ENCODE results near the gene RNF213. TPM values are rescaled to one million over a fixed set of nuclear protein-coding genes. Genes with fewer than 3 reads are reported as not detected.
"Not testable (repeated sequence)": the region's sequence is repeated elsewhere in the genome, so short reads cannot be mapped to it uniquely, and the experiment has no call there.

RNF213 gene
- total RNA-seq, 1 donor from 2014 or later = 120 TPM

- Mint-ChIP-seq H3K36me3 (ENCODE audit: low read depth, unreplicated experiment) (peaks cover 21% of the 10 kb centered on the region), H3K27ac (ENCODE audit: unreplicated experiment) (peak overlapping the region; percentile 72), H3K27me3 (ENCODE audit: low read depth, unreplicated experiment) (no peaks in the 10 kb centered on the region), H3K9me3 (ENCODE audit: unreplicated experiment) (peaks cover 3% of the 10 kb centered on the region), H3K4me3 (ENCODE audit: unreplicated experiment) (peak overlapping the region; percentile 20), H3K4me1 (ENCODE audit: low read depth, unreplicated experiment) (peaks cover 3% of the 10 kb centered on the region)
- H3K27ac ChIP-seq (ENCODE audit: low read depth, low read length) = no peak overlapping the region
- H2AFZ ChIP-seq (ENCODE audit: low read depth, low read length) = no peak overlapping the region
- H3K4me3 ChIP-seq (ENCODE audit: insufficient read depth, low read depth, low read length) = no peak overlapping the region
- no peak overlapping the region for H3K4me2 ChIP-seq (ENCODE audit: low read length)
- no peak for DNase-seq (ENCODE audit: low read depth)
- no peak for FAIRE-seq
- peaks cover 2% of the 10 kb centered on the region for H3K4me1 ChIP-seq (ENCODE audit: insufficient read depth, low read length)
- H3K79me2 ChIP-seq (ENCODE audit: insufficient read depth, low read length) = no peaks in the 10 kb centered on the region
- no peaks in the 10 kb centered on the region for H3K36me3 ChIP-seq (ENCODE audit: insufficient read depth, low read length)
- H3K9me3 ChIP-seq (ENCODE audit: insufficient read depth, low read depth, low read length) = no peaks in the 10 kb centered on the region
- H3K9ac ChIP-seq (ENCODE audit: low read length) = no peak overlapping the region
- TF ChIP-seq CTCF (IDR thresholded peaks at IDR 0.05; ENCODE audit: insufficient read depth, low read depth, low read length) = no peak
- TF ChIP-seq EZH2 (IDR thresholded peaks at IDR 0.05; ENCODE audit: insufficient read depth, low read length) = no peak
- H4K20me1 ChIP-seq (ENCODE audit: insufficient read depth, low read length) = peaks cover 27% of the 10 kb centered on the region
- no peaks in the 10 kb centered on the region for H3K27me3 ChIP-seq (ENCODE audit: insufficient read depth, low read length)
Observed at GRCh38 chr17:80274331-80274730, 13.7 kb downstream of the RNF213 start.

- no peak for TF ChIP-seq EZH2 (IDR thresholded peaks at IDR 0.05; ENCODE audit: insufficient read depth, low read length)
- TF ChIP-seq CTCF (IDR thresholded peaks at IDR 0.05; ENCODE audit: insufficient read depth, low read depth, low read length) = no peak
- H4K20me1 ChIP-seq (ENCODE audit: insufficient read depth, low read length) = peaks cover 27% of the 10 kb centered on the region
- Mint-ChIP-seq H3K4me3 (ENCODE audit: unreplicated experiment) (no peak overlapping the region), H3K36me3 (ENCODE audit: low read depth, unreplicated experiment) (peaks cover 21% of the 10 kb centered on the region), H3K27me3 (ENCODE audit: low read depth, unreplicated experiment) (no peaks in the 10 kb centered on the region), H3K4me1 (ENCODE audit: low read depth, unreplicated experiment) (peaks cover 6% of the 10 kb centered on the region), H3K9me3 (ENCODE audit: unreplicated experiment) (peaks cover 3% of the 10 kb centered on the region), H3K27ac (ENCODE audit: unreplicated experiment) (no peak overlapping the region)
- H2AFZ ChIP-seq (ENCODE audit: low read depth, low read length) = no peak overlapping the region
- no peaks in the 10 kb centered on the region for H3K79me2 ChIP-seq (ENCODE audit: insufficient read depth, low read length)
- FAIRE-seq (no peak), DNase-seq (ENCODE audit: low read depth) (no peak)
- no peak overlapping the region for H3K4me3 ChIP-seq (ENCODE audit: insufficient read depth, low read depth, low read length)
- H3K27ac ChIP-seq (ENCODE audit: low read depth, low read length) = no peak overlapping the region
- peaks cover 2% of the 10 kb centered on the region for H3K4me1 ChIP-seq (ENCODE audit: insufficient read depth, low read length)
- no peaks in the 10 kb centered on the region for H3K27me3 ChIP-seq (ENCODE audit: insufficient read depth, low read length)
- no peaks in the 10 kb centered on the region for H3K36me3 ChIP-seq (ENCODE audit: insufficient read depth, low read length)
- no peak overlapping the region for H3K9ac ChIP-seq (ENCODE audit: low read length)
- no peaks in the 10 kb centered on the region for H3K9me3 ChIP-seq (ENCODE audit: insufficient read depth, low read depth, low read length)
- no peak overlapping the region for H3K4me2 ChIP-seq (ENCODE audit: low read length)
Observed at GRCh38 chr17:80274871-80275449, 14.3 kb downstream of the RNF213 start.

GRCh38 chr17:80275857-80276256 is 15.2 kb downstream of the RNF213 start:
- H3K79me2 ChIP-seq (ENCODE audit: insufficient read depth, low read length); H3K9me3 ChIP-seq (ENCODE audit: insufficient read depth, low read depth, low read length); H3K4me3 ChIP-seq (ENCODE audit: insufficient read depth, low read depth, low read length); H3K27me3 ChIP-seq (ENCODE audit: insufficient read depth, low read length); H3K27me3 Mint-ChIP-seq (ENCODE audit: low read depth, unreplicated experiment); H3K27ac Mint-ChIP-seq (ENCODE audit: unreplicated experiment); H3K27ac ChIP-seq (ENCODE audit: low read depth, low read length); H2AFZ ChIP-seq (ENCODE audit: low read depth, low read length); H3K36me3 ChIP-seq (ENCODE audit: insufficient read depth, low read length); H3K4me1 ChIP-seq (ENCODE audit: insufficient read depth, low read length); FAIRE-seq; H3K4me2 ChIP-seq (ENCODE audit: low read length); H3K9ac ChIP-seq (ENCODE audit: low read length); H3K9me3 Mint-ChIP-seq (ENCODE audit: unreplicated experiment); DNase-seq (ENCODE audit: low read depth); H3K4me3 Mint-ChIP-seq (ENCODE audit: unreplicated experiment); H3K4me1 Mint-ChIP-seq (ENCODE audit: low read depth, unreplicated experiment): not testable (repeated sequence)
- H4K20me1 ChIP-seq (ENCODE audit: insufficient read depth, low read length) = peaks cover 32% of the 10 kb centered on the region
- H3K36me3 Mint-ChIP-seq (ENCODE audit: low read depth, unreplicated experiment) = peaks cover 20% of the 10 kb centered on the region
